Thyroid gland (tissue), 4 donors: Measurements from ENCODE around the gene SLC24A4. TPM values are rescaled to one million over a fixed set of nuclear protein-coding genes. Genes with fewer than 3 reads are reported as not detected.

ENCODE experiments used
- DNase-seq, 2 donors: peaks; one replicate each; pipeline ENCODE4 v3.0.0-alpha.2; 2019
- H3K27ac ChIP-seq, 3 donors: fragments of 200-600 bp; sonication (generic); 1 replicate in 2 of 3; 2 replicates in 1 of 3; pipeline ENCODE4 v1.5.1; 2016 to 2019; ENCODE audit warnings: mild to moderate bottlenecking in 1 of 3, moderate library complexity in 1 of 3
- H3K27me3 ChIP-seq: fragments of 200-600 bp; sonication (generic); one replicate; pipeline ENCODE4 v1.5.1; 2019
- H3K36me3 ChIP-seq, 2 donors: fragments of 200-600 bp; sonication (generic); one replicate each; pipeline ENCODE4 v1.5.1; 2016 to 2019
- H3K4me1 ChIP-seq, 2 donors: fragments of 200-600 bp; sonication (generic); one replicate each; pipeline ENCODE4 v1.5.1; 2017 to 2019
- H3K4me3 ChIP-seq, 3 donors: fragments of 200-600 bp; sonication (generic); replicated peaks in 1 of 3; 1 replicate in 2 of 3; 2 replicates in 1 of 3; pipeline ENCODE4 v1.5.1; 2016; ENCODE audit warnings: mild to moderate bottlenecking in 1 of 3
- H3K9me3 ChIP-seq: fragments of 200-600 bp; sonication (generic); one replicate; pipeline ENCODE4 v1.5.1; 2017
- POLR2A ChIP-seq, 2 donors: fragments of 450-650 bp; IDR thresholded peaks; one replicate each; pipeline ENCODE4 v1.6.1; 2017; ENCODE audit warnings: antibody characterized with exemption in 2 of 2, mild to moderate bottlenecking in 2 of 2, moderate library complexity in 1 of 2
- WGBS, 2 donors: methylation state at CpG; one replicate each; pipeline ENCODE4 v1.1.5; 2017; 5-methylcytosine and 5-hydroxymethylcytosine counted together
- intact Hi-C: fragments of 100-400 bp; cut with DNase I; formaldehyde crosslinking; loops from one replicate; pipeline ENCODE4 v1.15.1; 2023
- total RNA-seq, 4 donors: library from RNA; depleted of rRNA; stranded (reverse); fragments of >200 nt; gene quantifications; one replicate each; pipeline ENCODE4 v1.2.3, GENCODE V29; 2016
- TF ChIP-seq, protein P1 (sequence below), 6 experiments: fragments of 200-600 bp in 3 of 6; fragments of 450-650 bp in 3 of 6; sonication (generic) in 3 of 6; IDR thresholded peaks; one replicate each; pipeline ENCODE4 v1.5.1; 2016 to 2019; ENCODE audit warnings: antibody characterized with exemption in 6 of 6, mild to moderate bottlenecking in 2 of 6, inconsistent platforms in 1 of 6, moderate library complexity in 1 of 6

Gene SLC24A4
- total RNA-seq, 4 donors from 2014 or later, result 0.05 to 0.46 (median 0.19) TPM

DNA sequence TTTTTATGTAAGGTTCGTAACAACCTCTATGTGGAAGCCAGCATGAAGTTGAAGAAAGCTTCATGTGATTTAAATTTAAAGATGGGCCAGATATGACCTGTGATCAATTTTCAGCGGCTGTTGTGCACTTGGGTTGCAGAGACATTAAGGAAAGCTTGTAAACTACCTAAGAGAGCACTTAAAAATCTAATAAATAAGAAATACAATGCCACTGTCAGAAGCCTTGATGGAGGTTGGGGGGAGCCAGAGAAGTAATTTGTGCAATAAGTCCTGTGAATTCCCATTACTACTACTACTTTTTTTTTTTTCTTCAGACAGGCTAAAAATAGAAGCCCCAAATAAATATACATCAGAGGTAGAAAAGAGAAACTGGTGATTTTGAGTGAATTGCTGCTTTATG, 30.3 kb upstream of the SLC24A4 start:
- Histone ChIP-seq H3K27ac (no peak overlapping the region), H3K27me3 (no peaks in the 10 kb centered on the region), H3K9me3 (no peaks in the 10 kb centered on the region), H3K36me3 (no peaks in the 10 kb centered on the region), H3K4me1 (no peaks in the 10 kb centered on the region), H3K4me3 (no peak overlapping the region)
- 91 to 96% methylated on average over 2 of the region's 2 CpGs for WGBS, 2 donors
- intact Hi-C loops, result no loop called here
- DNase-seq, result no peak
- TF ChIP-seq, protein P1, sequence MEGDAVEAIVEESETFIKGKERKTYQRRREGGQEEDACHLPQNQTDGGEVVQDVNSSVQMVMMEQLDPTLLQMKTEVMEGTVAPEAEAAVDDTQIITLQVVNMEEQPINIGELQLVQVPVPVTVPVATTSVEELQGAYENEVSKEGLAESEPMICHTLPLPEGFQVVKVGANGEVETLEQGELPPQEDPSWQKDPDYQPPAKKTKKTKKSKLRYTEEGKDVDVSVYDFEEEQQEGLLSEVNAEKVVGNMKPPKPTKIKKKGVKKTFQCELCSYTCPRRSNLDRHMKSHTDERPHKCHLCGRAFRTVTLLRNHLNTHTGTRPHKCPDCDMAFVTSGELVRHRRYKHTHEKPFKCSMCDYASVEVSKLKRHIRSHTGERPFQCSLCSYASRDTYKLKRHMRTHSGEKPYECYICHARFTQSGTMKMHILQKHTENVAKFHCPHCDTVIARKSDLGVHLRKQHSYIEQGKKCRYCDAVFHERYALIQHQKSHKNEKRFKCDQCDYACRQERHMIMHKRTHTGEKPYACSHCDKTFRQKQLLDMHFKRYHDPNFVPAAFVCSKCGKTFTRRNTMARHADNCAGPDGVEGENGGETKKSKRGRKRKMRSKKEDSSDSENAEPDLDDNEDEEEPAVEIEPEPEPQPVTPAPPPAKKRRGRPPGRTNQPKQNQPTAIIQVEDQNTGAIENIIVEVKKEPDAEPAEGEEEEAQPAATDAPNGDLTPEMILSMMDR (IDR thresholded peaks at IDR 0.05), result no peak
- TF ChIP-seq POLR2A (IDR thresholded peaks at IDR 0.05), result no peak

DNA sequence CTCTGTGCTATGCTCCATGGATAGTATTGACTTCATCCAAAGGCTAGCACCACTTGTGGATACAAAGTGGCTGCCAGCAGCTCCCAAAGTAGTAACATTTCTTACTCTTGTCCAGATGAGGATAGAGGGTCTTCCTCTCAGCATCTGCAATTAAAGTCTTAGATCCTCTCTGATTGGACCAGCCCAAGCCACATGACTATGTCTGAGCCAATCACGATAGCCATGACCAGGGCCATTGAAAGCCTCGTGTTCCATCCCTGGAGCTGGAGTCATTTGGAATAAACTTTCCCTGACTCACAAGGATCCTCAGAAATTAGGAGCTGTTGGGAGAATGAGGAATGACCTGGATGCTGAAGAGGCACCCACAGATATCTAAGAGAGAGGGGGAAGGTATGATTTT, 28.5 kb upstream of the SLC24A4 start:
- TF ChIP-seq POLR2A (IDR thresholded peaks at IDR 0.05), result no peak
- TF ChIP-seq, protein P1 (IDR thresholded peaks at IDR 0.05), result no peak
- Histone ChIP-seq H3K4me3 (no peak overlapping the region), H3K9me3 (no peaks in the 10 kb centered on the region), H3K36me3 (no peaks in the 10 kb centered on the region), H3K4me1 (no peaks in the 10 kb centered on the region), H3K27me3 (no peaks in the 10 kb centered on the region), H3K27ac (no peak overlapping the region)
- WGBS, 2 donors, result 76 to 83% methylated on average over 2 of the region's 2 CpGs
- intact Hi-C loops, result no loop called here
- no peak for DNase-seq

DNA sequence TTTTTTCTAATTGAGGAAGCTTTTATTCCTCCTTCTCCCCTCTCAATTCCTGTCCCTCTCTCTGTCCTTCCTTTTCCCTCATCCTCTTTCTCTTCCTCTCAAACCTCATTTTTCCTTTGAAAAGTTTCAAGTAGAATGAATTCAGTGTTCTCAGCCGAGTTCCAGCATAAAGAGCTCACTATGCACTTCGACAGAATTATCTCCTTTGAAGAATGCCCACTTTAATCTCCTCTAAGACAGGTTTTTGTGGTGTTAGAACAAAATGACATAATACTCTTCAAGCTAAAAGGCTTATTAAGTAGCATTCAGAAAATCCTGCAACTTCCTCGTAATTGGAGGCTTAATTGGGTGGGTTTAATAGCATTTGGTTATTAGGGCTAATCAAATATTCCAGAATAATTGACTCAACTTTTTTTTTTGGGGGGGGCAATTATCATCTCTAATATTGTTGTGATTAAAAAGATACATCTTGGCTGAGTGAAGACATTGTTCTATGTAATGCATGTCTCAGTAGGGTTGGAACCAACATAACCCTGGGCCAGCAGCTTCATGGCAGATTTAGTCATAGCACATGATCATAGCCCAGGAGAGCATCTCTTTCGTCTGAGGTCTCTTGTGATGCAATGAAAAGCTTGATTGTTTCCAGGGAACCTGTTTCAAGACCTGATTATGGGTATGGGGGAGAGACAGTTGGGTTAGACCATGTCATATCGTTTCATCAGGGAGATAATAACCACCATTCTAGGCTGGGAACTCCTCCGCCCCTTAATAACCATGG, 25.0 kb upstream of the SLC24A4 start:
- Histone ChIP-seq H3K27ac (no peak overlapping the region), H3K36me3 (no peaks in the 10 kb centered on the region), H3K4me3 (no peak overlapping the region), H3K9me3 (no peaks in the 10 kb centered on the region), H3K4me1 (no peaks in the 10 kb centered on the region), H3K27me3 (no peaks in the 10 kb centered on the region)
- no peak for DNase-seq
- TF ChIP-seq, protein P1 (IDR thresholded peaks at IDR 0.05), result no peak
- TF ChIP-seq POLR2A (IDR thresholded peaks at IDR 0.05), result no peak
- intact Hi-C loops, result no loop called here
- 78% methylated on average over 6 of the region's 6 CpGs for WGBS, 2 donors

DNA sequence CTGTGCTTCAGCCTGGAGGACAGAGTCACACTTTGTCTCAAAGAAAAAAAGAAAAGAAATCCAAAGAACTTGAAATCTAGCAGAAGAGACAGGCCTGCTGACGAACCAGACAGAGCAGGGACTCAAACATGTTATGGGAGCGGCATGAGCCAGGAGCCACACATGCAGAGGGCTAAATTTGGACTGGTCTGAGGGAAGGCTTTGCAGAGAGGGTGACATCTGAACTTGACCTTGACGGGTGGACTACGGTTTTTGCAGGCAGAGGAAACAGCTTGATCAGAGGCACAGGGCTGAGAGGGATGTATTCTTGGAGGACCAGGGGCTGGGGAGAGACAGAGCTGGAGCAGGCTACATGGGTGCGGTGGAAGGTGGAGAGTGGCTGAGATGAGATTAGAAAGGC, 20.5 kb upstream of the SLC24A4 start:
- WGBS, 2 donors, result 72 to 74% methylated on average over 5 of the region's 5 CpGs
- Histone ChIP-seq H3K4me1 (no peaks in the 10 kb centered on the region), H3K9me3 (no peaks in the 10 kb centered on the region), H3K27ac (no peak overlapping the region), H3K4me3 (no peak overlapping the region), H3K36me3 (no peaks in the 10 kb centered on the region), H3K27me3 (no peaks in the 10 kb centered on the region)
- TF ChIP-seq, protein P1 (IDR thresholded peaks at IDR 0.05), result no peak
- TF ChIP-seq POLR2A (IDR thresholded peaks at IDR 0.05), result no peak
- no peak for DNase-seq
- intact Hi-C loops, result no loop called here

DNA sequence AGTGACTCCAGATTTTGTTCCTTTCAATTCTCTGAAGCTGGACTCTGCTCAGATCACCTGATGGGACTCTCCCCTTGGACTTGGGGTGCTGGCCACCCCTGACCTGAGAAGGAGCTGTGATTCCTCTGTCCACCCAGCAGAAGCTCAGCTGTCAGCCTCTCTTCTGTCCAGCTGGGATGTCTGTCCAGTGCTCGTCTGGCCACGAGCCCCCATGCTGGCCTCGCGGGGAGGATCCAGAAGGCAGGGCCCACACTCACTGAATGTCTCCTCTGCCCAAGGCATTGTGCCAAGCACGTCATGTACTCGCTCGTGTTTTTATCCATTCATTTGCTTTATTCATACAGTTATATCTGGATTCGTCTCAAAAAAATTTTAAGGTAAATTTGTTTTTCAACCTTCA, 14.2 kb upstream of the SLC24A4 start:
- WGBS, 2 donors, result 73 to 83% methylated on average over 8 of the region's 8 CpGs
- no peak overlapping the region for H3K4me3 ChIP-seq
- no peaks in the 10 kb centered on the region for H3K4me1 ChIP-seq
- H3K27ac ChIP-seq, result no peak overlapping the region
- no peak for DNase-seq
- TF ChIP-seq, protein P1 (IDR thresholded peaks at IDR 0.05), result no peak
- no peak for TF ChIP-seq POLR2A (IDR thresholded peaks at IDR 0.05)
- H3K36me3 ChIP-seq, result no peaks in the 10 kb centered on the region
- H3K9me3 ChIP-seq, result no peaks in the 10 kb centered on the region
- intact Hi-C loops, result no loop called here
- H3K27me3 ChIP-seq, result no peaks in the 10 kb centered on the region
